GM13977 (cell line): ENCODE data around the gene TNIP1.

ENCODE experiments used
- DNase-seq: peaks from one replicate; pipeline ENCODE4 v3.0.0; 2012; ENCODE audit warnings: low spot score
- CTCF ChIP-seq: IDR thresholded peaks from 2 replicates; pipeline ENCODE4 v1.5.1; 2012; ENCODE audit warnings: mild to moderate bottlenecking, control low read depth; ENCODE audit not compliant: insufficient read depth; ENCODE audit errors: extremely low read depth, missing control alignments
- in situ Hi-C: fragments of 300-500 bp; cut with MboI; formaldehyde crosslinking; loops from one replicate; pipeline ENCODE4 v1.12.0; 2022; ENCODE audit warnings: low sequenced_read_pairs, low pct_unique_long_range_greater_than_20kb, mixed read lengths, inconsistent platforms; ENCODE audit not compliant: unreplicated experiment

Gene TNIP1

GRCh38 chr5:151079838-151080612 lies 809 bp downstream of the TNIP1 start:
- DNase-seq = no peak
- no peak for TF ChIP-seq CTCF
- in situ Hi-C loops = no loop called here

- DNase-seq = peak; percentile 82
- in situ Hi-C loops = no loop called here
- TF ChIP-seq CTCF = no peak
Observed at GRCh38 chr5:151078490-151079262, 2.2 kb downstream of the TNIP1 start.

GRCh38 chr5:151077967-151078366 lies 2.9 kb downstream of the TNIP1 start:
- TF ChIP-seq CTCF = no peak
- in situ Hi-C loops = no loop called here

GRCh38 chr5:151077419-151077818 lies 3.4 kb downstream of the TNIP1 start:
- no peak for DNase-seq
- TF ChIP-seq CTCF = no peak
- in situ Hi-C loops = no loop called here

More at GRCh38 chr5:151077967-151078366, 2.9 kb downstream of the TNIP1 start:
- DNase-seq = no peak

GRCh38 chr5:151076616-151077015 lies 4.2 kb downstream of the TNIP1 start:
- no peak for DNase-seq
- in situ Hi-C loops = no loop called here
- TF ChIP-seq CTCF = no peak

GRCh38 chr5:151075698-151076331 lies 5.0 kb downstream of the TNIP1 start:
- TF ChIP-seq CTCF = no peak
- DNase-seq = no peak
- in situ Hi-C loops = no loop called here
